Fibroblast of the conjunctiva (primary cell): ENCODE measurements around the gene ZNF69.
"Not testable (repeated sequence)": the region's sequence is repeated elsewhere in the genome, so short reads cannot be mapped to it uniquely, and the experiment has no call there.

Experiments
- DNase-seq: peaks from one replicate; pipeline ENCODE4 v3.0.0-alpha.2; 2010; ENCODE audit warnings: low read depth

Gene ZNF69

DNA sequence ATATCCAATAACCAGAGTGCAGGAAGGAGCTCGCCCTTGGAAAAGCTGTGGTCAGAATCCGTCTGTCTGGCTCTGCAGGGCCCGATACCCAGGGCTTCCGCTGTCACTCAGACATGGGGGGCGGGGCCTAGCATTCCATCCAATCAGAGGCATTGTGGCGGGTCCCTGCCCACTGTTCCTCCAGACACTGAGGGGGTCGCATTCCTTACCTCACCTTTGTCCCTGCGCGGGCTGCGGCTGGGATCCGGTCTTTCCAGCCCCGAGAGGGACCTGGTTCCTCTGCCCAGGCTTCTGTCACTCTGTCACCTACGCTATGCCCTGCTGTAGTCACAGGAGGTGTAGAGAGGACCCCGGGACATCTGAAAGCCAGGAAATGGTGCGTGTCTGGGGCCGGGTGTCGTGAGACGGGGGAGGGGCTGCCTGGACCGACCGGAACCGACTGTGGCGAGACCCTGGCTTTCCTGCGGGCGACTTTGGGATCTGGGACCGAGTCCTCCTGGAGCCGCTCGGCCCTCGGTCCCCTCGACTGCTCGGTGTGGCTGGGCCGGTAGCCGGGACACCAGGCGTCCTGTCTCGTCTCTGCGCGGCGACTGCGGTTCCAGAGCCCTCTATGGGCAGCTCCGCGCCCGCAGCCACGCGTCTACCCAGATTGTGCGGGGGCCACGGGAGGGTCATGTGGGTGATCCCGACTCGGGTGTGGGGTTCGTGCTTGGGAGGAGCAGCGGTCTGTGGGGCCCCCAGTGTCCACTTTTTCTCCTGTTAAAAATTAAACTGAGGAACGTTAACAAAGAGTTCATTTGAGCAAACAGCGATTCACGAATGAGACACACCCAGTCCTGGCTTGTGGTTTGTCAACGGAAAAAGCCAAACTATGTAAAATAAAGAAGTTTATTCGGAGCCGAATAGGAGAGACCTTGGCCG is at the start of gene ZNF69:
ZNF69 (plus strand) TSS at position 172 of the 921 bp plus-strand sequence; CDS start at position 314, 142 bp downstream.
- no peak for DNase-seq

- no peak for DNase-seq
These were observed 43.9 kb upstream of the ZNF69 start for GRCh38 chr19:11843722-11844121.

DNA sequence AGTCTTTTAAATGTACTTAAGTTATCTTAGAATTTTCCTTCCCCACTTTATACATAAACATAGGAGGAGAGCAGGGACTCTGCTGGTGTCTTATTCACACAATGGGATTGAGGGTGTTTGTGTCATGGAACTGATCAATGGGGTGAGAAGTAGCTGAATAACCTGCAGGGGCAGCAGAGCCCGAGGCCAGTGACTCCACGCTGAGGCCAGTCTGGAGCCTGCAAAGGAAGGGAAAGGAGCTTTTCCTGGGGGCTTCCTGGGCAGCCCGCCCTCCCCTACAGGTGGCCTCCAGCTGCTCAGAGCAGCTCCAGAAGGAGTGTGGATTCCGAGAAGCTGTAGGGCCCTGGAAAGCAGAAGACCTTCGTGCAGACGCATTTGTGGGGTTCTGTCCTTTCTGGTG is 40.0 kb upstream of the ZNF69 start:
- not testable (repeated sequence) for DNase-seq

DNA sequence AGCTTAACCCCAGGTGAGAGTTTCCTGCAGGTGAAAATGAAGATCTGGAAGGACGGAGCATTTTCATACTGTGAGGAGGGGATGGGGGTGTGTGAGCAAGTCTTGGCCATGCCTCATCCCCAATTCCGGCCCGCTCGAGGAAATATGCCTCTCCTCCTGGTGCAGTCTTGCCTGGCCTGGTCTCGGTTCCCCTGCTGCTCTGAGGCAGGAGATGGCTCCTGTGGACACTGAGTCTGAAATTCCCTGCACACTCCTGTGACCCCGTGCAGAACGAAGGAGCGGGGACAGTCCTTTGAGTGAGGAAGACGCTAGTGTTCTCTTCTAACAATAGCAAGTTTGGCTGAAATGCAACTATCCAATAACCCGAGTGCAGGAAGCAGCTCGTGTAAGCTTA is 39.4 kb upstream of the ZNF69 start:
- DNase-seq: no peak

DNA sequence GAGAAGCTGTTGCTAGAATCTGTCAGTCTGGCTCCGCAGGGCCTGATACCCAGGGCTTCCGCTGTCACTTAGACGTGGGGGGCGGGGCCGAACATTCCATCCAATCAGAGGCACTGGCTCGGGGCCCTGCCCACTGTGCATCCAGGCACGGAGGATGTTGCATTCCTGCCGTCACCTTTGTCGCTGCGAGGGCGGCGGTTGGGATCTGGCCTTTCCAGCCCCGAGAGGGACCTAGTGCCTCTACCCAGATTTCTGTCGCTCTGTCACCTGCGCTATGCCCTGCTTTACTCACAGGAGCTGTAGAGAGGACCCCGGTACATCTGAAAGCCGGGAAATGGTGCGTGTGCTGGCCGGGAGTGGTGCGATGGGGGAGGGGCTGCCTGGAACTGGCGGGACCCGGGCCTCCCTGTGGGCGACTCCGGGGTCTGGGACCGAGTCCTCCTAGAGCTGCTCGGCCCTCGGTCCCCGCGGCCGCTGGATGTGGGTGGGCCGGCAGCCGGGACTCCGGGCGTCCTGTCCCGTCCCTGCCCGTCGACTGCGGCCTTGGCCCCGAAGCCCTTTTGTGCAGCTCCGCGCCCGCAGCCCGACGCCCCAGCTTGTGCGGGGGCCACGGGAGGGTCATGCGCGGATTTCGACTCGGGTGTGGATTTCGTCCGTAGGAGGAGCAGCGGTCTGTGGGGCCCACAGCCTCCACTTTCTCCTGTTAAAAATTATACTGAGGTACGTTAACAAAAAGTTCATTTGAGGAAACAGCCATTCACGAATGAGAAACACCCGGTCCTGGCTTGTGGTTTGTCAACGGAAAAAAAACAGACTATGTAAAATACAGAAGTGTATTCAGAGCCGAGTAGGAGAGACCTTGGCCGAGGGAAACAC is 38.8 kb upstream of the ZNF69 start, which contains the start of gene ZNF439:
ZNF439 (plus strand) TSS at position 133 of the 876 bp plus-strand sequence; CDS start at position 275, 142 bp downstream.
- DNase-seq: peak; percentile 12

GRCh38 chr19:11850289-11850688 is 37.3 kb upstream of the ZNF69 start:
- not testable (repeated sequence) for DNase-seq

DNA sequence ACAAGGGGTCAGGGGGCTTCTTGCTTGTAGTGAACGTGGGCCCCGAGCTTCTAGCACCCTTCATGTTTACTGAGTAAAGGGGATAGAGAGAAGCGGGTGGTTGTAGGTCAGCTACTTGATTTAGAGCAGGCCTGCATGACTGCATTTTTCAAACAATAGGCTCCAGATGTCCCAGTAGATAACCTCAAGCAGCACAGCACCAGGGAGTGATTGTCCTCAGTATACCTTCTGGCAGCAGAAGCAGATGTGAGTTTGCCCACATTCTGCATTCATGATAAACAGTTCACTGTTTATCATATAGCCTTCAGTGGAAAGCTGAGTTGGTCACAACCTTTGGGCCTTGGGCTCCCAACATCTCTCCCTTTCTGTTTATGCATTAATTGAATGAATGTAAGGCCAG is 34.2 kb upstream of the ZNF69 start:
- DNase-seq: no peak

DNA sequence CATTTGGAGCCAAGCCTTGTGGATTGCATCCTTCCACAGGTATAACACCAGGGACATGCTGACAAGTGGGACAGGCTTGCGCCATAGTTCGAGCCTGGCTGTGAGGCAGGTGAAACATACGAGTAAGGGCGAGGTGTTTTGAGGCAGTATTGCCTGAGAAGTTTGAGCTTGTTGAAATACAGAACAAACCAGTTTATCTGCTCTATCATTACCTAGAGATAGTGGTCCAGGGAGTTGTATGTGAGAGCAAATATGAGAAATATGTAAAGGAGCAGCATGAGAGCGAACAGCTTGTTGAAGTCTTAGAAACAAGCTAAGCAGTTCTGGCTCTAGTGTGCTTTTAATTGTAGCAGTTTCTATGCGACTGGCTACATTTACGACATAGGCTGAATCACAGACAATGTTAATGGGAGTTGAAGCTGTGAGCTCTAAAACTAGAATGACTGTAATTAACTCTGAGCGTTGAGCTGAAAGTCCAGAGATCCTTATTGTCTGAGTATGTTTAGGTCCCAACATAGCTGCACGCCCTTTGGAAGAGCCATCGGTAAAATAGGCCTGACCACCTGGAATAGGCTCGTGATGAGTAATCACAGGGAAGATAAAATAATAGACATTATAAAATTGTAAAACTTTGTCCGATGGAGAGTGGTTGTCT is 30.9 kb upstream of the ZNF69 start:
- DNase-seq: no peak

GRCh38 chr19:11860721-11861120 is 26.9 kb upstream of the ZNF69 start:
- no peak for DNase-seq

DNA sequence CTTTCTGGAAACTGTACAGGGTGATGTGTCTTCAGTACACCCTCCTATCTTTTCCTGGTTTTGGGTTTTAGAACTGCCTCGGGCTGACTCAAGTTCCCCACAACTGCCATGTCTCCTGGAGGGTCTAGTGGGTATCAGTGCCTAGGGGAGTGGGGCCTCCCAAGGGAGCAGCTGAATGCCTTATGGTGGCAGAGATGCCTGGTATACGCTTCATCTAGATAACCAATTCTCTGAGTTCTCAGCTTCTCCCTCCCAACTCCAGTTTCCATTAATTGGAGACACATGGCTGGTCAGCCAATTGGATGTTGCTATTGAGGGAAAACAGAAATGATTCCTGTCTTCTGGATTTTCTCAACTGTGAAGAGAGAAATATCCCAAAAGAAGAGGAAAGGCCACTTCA is 26.3 kb upstream of the ZNF69 start:
- DNase-seq: no peak

DNA sequence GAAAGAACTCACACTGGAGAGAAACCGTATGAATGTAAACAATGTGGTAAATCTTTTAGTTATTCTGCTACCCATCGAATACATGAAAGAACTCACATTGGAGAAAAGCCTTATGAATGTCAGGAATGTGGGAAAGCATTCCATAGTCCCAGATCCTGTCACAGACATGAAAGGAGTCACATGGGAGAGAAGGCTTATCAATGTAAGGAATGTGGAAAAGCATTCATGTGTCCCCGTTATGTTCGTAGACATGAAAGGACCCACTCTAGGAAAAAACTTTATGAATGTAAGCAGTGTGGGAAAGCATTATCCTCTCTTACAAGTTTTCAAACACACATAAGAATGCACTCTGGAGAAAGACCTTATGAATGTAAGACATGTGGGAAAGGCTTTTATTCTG is 19.8 kb upstream of the ZNF69 start:
- not testable (repeated sequence) for DNase-seq

DNA sequence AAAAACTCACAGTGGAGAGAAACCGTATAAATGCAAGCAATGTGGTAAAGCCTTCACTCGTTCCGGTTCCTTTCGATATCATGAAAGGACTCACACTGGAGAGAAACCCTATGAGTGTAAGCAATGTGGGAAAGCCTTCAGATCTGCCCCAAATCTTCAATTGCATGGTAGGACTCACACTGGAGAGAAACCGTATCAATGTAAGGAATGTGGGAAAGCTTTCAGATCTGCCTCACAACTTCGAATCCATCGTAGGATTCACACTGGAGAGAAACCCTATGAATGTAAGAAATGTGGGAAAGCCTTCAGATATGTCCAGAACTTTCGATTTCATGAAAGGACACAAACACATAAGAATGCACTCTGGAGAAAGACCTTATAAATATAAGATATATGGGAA is 19.4 kb upstream of the ZNF69 start:
- no peak for DNase-seq

GRCh38 chr19:11872624-11873023 is 15.0 kb upstream of the ZNF69 start:
- DNase-seq: no peak

- DNase-seq: no peak
These were observed 13.8 kb upstream of the ZNF69 start for GRCh38 chr19:11873762-11874161.

DNA sequence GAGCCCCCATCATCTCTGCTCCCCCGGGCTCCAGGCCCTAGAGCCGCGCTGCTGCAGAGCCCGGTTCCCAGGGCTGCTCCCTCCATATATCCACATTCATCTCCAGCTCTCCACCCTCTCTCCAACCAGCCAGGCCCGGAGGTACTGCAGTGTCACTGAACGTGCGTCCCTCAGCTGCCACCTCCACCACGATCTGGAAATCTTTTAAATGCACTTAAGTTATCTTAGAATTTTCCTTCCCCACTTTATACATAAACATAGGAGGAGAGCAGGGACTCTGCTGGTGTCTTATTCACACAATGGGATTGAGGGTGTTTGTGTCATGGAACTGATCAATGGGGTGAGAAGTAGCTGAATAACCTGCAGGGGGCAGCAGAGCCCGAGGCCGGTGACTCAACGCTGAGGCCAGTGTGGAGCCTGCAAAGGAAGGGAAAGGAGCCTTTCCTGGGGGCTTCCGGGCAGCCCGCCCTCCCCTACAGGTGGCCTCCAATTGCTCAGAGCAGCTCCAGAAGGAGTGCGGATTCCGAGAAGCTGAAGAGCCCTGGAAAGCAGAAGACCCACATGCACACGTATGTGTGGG is 7.8 kb upstream of the ZNF69 start:
- DNase-seq: not testable (repeated sequence)

GRCh38 chr19:11880598-11880997 is 7.0 kb upstream of the ZNF69 start:
- no peak for DNase-seq

DNA sequence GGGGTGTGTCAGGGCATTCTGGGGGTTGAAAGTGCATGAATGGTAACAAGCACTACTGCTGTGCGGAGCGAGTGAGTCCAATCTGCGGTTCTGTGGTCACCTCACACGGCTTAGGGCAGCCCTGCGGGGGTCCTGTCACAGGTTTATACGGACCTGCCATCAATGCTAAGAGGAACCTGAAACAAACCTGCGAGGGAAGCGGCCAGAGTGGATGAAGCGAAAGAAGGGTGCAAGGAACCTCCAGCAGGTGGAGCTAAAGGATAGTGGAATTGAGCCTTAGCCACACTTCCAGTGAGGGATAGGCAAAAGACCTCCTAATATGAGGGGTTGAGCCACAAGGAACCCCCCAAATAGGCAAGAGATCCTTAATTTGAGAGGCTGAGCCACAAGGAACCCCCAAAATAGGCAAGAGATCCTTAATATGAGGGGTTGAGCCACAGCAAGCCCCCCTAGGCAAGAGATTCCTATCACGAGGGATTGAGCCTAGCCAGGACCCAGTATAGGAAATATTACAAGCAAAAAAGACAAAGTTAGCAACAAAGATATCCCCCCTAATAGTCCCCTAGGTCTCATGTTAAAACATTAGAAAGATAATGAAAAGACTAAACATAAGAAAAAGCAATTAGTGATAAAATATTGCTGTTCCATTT is 6.3 kb upstream of the ZNF69 start:
- no peak for DNase-seq

DNA sequence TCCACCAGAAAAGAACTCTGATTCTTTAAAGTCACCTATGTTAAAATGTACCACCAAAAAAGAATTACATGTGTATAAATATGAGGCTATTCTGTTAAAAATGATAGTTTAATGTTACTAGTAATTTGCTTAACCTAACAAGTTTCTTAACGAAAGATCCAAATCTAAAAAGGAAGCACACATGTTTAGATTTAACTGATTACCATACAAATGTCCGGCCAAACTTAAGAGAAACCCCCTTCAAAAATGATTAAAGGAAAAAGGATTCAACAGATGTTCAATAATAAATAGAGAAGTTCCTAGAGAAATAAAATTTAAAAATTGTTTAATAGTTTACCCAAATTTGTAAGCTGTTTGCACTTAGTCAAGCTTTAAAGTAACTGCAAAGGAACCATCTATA is 5.0 kb upstream of the ZNF69 start:
- DNase-seq: no peak

DNA sequence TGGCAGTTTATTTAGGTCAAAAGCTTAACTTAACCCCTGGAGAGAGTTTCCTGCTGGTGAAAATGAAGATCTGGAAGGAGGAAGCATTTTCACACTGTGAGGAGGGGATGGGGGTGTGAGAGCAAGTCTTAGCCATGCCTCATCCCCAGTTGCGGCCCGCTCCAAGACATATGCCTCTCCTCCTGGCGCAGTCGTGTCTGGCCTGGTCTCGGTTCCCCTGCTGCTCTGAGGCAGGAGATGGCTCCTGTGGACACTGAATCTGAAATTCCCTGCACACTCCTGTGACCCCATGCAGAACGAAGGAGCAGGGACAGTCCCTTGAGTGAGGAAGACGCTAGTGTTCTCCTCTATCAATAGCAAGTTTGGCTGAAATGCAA is 360 bp upstream of the ZNF69 start:
- DNase-seq: no peak

GRCh38 chr19:11889901-11890300 is 2.3 kb downstream of the ZNF69 start:
- not testable (repeated sequence) for DNase-seq

DNA sequence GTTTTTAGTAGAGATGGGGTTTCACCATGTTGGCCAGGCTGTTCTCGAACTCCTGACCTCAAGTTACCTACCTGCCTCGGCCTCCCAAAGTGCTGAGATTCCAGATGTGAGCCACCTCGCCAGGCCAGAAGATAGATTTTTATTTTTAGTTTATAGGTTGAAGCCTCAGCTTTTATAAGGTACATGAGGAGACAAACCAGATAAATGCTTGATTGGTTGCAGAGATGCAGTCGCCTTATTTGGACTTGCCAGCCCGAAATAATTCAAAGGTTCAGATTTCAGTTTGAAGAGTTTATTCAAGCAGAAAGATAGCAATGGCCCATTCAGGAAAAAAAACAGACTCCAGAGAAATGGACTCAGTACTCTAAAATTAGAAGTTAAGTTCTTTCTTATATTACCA is 3.1 kb downstream of the ZNF69 start:
- no peak for DNase-seq
